ENCODE results near the gene ADAR.

Gene ADAR

GRCh38 chr1:154571964-154572288 is 36.1 kb downstream of the ADAR start:
- Histone ChIP-seq H2AK5ac (ENCODE audit: low read depth, low read length) (no peak overlapping the region), H3K27me3 (ENCODE audit: control insufficient read depth in 3 of 3, insufficient read depth in 3 of 3, low read depth in 1 of 3, low read length in 3 of 3) (peaks cover 0 to 12% (median 0%) of the 10 kb centered on the region in 3 experiments), H3K14ac (ENCODE audit: low read length) (no peak overlapping the region), H4K91ac (ENCODE audit: low read depth, low read length, poor library complexity) (no peak overlapping the region), H3K4me2 (ENCODE audit: insufficient read depth, low read length, poor library complexity, severe bottlenecking) (no peak overlapping the region), H2BK12ac (ENCODE audit: low read length) (no peak overlapping the region), H3K4ac (ENCODE audit: low read length) (no peak overlapping the region), H2BK15ac (ENCODE audit: low read length) (no peak overlapping the region), H3K4me3 (ENCODE audit: low read length in 2 of 2) (no peak overlapping the region), H3K27ac (replicated peaks; ENCODE audit: low read length) (no peak overlapping the region), H2BK5ac (ENCODE audit: low read length) (no peak overlapping the region), H2AFZ (ENCODE audit: low read length) (no peak overlapping the region), H3K23ac (ENCODE audit: low read depth, low read length, poor library complexity) (peak overlapping the region; percentile 90), H3K9me3 (replicated peaks in 1 of 2; ENCODE audit: control insufficient read depth in 2 of 2, insufficient read depth in 1 of 2, low read depth in 1 of 2, low read length in 2 of 2) (no peaks in the 10 kb centered on the region), H4K8ac (ENCODE audit: low read depth, low read length) (no peak overlapping the region), H3K36me3 (replicated peaks in 1 of 2; ENCODE audit: control insufficient read depth in 2 of 2, insufficient read depth in 2 of 2, low read length in 2 of 2) (peaks cover 3 to 59% of the 10 kb centered on the region in 2 donors), H2BK120ac (ENCODE audit: low read depth, low read length) (no peak overlapping the region), H3K9ac (ENCODE audit: low read depth, low read length, poor library complexity) (no peak overlapping the region), H3K79me1 (ENCODE audit: low read depth, low read length) (no peaks in the 10 kb centered on the region), H3K18ac (ENCODE audit: low read length) (no peak overlapping the region), H3K4me1 (ENCODE audit: control insufficient read depth in 2 of 2, insufficient read depth in 1 of 2, low read depth in 1 of 2, low read length in 2 of 2) (peaks cover 9 to 12% of the 10 kb centered on the region in 2 donors)
- no peak for DNase-seq (ENCODE audit: low spot score)
- no CpG with 5 or more reads among the region's 29 CpGs for WGBS, 2 donors (ENCODE audit: extremely low coverage in 2 of 2, insufficient read length in 2 of 2, insufficient replicate concordance in 1 of 2)

GRCh38 chr1:154571244-154571963 is 36.6 kb downstream of the ADAR start:
- H2BK12ac ChIP-seq (ENCODE audit: low read length), result no peak overlapping the region
- H3K4me2 ChIP-seq (ENCODE audit: insufficient read depth, low read length, poor library complexity, severe bottlenecking), result no peak overlapping the region
- H3K79me1 ChIP-seq (ENCODE audit: low read depth, low read length), result no peaks in the 10 kb centered on the region
- peaks cover 9 to 12% of the 10 kb centered on the region in 2 donors for H3K4me1 ChIP-seq (ENCODE audit: control insufficient read depth in 2 of 2, insufficient read depth in 1 of 2, low read depth in 1 of 2, low read length in 2 of 2)
- H4K91ac ChIP-seq (ENCODE audit: low read depth, low read length, poor library complexity), result no peak overlapping the region
- no peak overlapping the region for H3K27ac ChIP-seq (replicated peaks; ENCODE audit: low read length)
- H3K36me3 ChIP-seq (replicated peaks in 1 of 2; ENCODE audit: control insufficient read depth in 2 of 2, insufficient read depth in 2 of 2, low read length in 2 of 2), result peaks cover 3 to 55% of the 10 kb centered on the region in 2 donors
- no peak overlapping the region for H2BK5ac ChIP-seq (ENCODE audit: low read length)
- no peak overlapping the region for H3K4ac ChIP-seq (ENCODE audit: low read length)
- DNase-seq (ENCODE audit: low spot score), result no peak
- H2BK120ac ChIP-seq (ENCODE audit: low read depth, low read length), result no peak overlapping the region
- no peak overlapping the region for H2AFZ ChIP-seq (ENCODE audit: low read length)
- H3K9me3 ChIP-seq (replicated peaks in 1 of 2; ENCODE audit: control insufficient read depth in 2 of 2, insufficient read depth in 1 of 2, low read depth in 1 of 2, low read length in 2 of 2), result no peaks in the 10 kb centered on the region
- no CpG with 5 or more reads among the region's 59 CpGs for WGBS, 2 donors (ENCODE audit: extremely low coverage in 2 of 2, insufficient read length in 2 of 2, insufficient replicate concordance in 1 of 2)
- H3K27me3 ChIP-seq (ENCODE audit: control insufficient read depth in 3 of 3, insufficient read depth in 3 of 3, low read depth in 1 of 3, low read length in 3 of 3), result peaks cover 0 to 12% (median 0%) of the 10 kb centered on the region in 3 experiments
- H3K18ac ChIP-seq (ENCODE audit: low read length), result no peak overlapping the region
- H3K4me3 ChIP-seq (ENCODE audit: low read length in 2 of 2), result no peak overlapping the region
- H2AK5ac ChIP-seq (ENCODE audit: low read depth, low read length), result no peak overlapping the region
- no peak overlapping the region for H4K8ac ChIP-seq (ENCODE audit: low read depth, low read length)
- no peak overlapping the region for H2BK15ac ChIP-seq (ENCODE audit: low read length)
- peak overlapping the region; percentile 65 for H3K14ac ChIP-seq (ENCODE audit: low read length)
- H3K9ac ChIP-seq (ENCODE audit: low read depth, low read length, poor library complexity), result no peak overlapping the region
- peak overlapping the region; percentile 90 for H3K23ac ChIP-seq (ENCODE audit: low read depth, low read length, poor library complexity)

GRCh38 chr1:154568157-154568815 is 39.7 kb downstream of the ADAR start:
- H2AK5ac ChIP-seq (ENCODE audit: low read depth, low read length), result no peak overlapping the region
- H3K9ac ChIP-seq (ENCODE audit: low read depth, low read length, poor library complexity), result peak overlapping the region; percentile 16
- no peaks in the 10 kb centered on the region for H3K9me3 ChIP-seq (replicated peaks in 1 of 2; ENCODE audit: control insufficient read depth in 2 of 2, insufficient read depth in 1 of 2, low read depth in 1 of 2, low read length in 2 of 2)
- H3K27ac ChIP-seq (replicated peaks; ENCODE audit: low read length), result no peak overlapping the region
- H3K4ac ChIP-seq (ENCODE audit: low read length), result no peak overlapping the region
- H3K4me1 ChIP-seq (ENCODE audit: control insufficient read depth in 2 of 2, insufficient read depth in 1 of 2, low read depth in 1 of 2, low read length in 2 of 2), result peaks cover 9 to 11% of the 10 kb centered on the region in 2 donors
- no peak for DNase-seq (ENCODE audit: low spot score)
- H2BK120ac ChIP-seq (ENCODE audit: low read depth, low read length), result no peak overlapping the region
- H3K36me3 ChIP-seq (replicated peaks in 1 of 2; ENCODE audit: control insufficient read depth in 2 of 2, insufficient read depth in 2 of 2, low read length in 2 of 2), result peaks cover 3 to 35% of the 10 kb centered on the region in 2 donors
- H3K23ac ChIP-seq (ENCODE audit: low read depth, low read length, poor library complexity), result peak overlapping the region; percentile 16
- no peak overlapping the region for H2BK12ac ChIP-seq (ENCODE audit: low read length)
- H3K4me3 ChIP-seq (ENCODE audit: low read length in 2 of 2), result peak overlapping the region; percentile 70 to 76
- H2BK5ac ChIP-seq (ENCODE audit: low read length), result no peak overlapping the region
- H4K8ac ChIP-seq (ENCODE audit: low read depth, low read length), result no peak overlapping the region
- peak overlapping the region; percentile 49 for H3K14ac ChIP-seq (ENCODE audit: low read length)
- peak overlapping the region; percentile 85 for H3K4me2 ChIP-seq (ENCODE audit: insufficient read depth, low read length, poor library complexity, severe bottlenecking)
- no peaks in the 10 kb centered on the region for H3K79me1 ChIP-seq (ENCODE audit: low read depth, low read length)
- peaks cover 0 to 12% (median 0%) of the 10 kb centered on the region in 3 experiments for H3K27me3 ChIP-seq (ENCODE audit: control insufficient read depth in 3 of 3, insufficient read depth in 3 of 3, low read depth in 1 of 3, low read length in 3 of 3)
- no peak overlapping the region for H2BK15ac ChIP-seq (ENCODE audit: low read length)
- peak overlapping the region; percentile 91 for H2AFZ ChIP-seq (ENCODE audit: low read length)
- peak overlapping the region; percentile 15 for H3K18ac ChIP-seq (ENCODE audit: low read length)
- H4K91ac ChIP-seq (ENCODE audit: low read depth, low read length, poor library complexity), result no peak overlapping the region
- no CpG with 5 or more reads among the region's 17 CpGs for WGBS, 2 donors (ENCODE audit: extremely low coverage in 2 of 2, insufficient read length in 2 of 2, insufficient replicate concordance in 1 of 2)
